Measurements from ENCODE around the gene KRT4.
"Not testable (repeated sequence)": the region's sequence is repeated elsewhere in the genome, so short reads cannot be mapped to it uniquely, and the experiment has no call there.

Gene KRT4

GRCh38 chr12:52813885-52814709, at the start of gene KRT4:
Gene KRT4, minus strand, starts transcription at chr12:52814116. Its CDS starts 58 bp downstream, at chr12:52814058.
- Mint-ChIP-seq H3K36me3 (ENCODE audit: low read depth) (no peaks in the 10 kb centered on the region), H3K27ac (no peak within 1 kb of the TSS), H3K27me3 (peaks cover 6% of the 10 kb centered on the region), H3K4me1 (ENCODE audit: low read depth) (no peaks in the 10 kb centered on the region), H3K9me3 (no peaks in the 10 kb centered on the region), H3K4me3 (no peak within 1 kb of the TSS)
- intact Hi-C loops (cut with micrococcal nuclease), result no loop called here

- Mint-ChIP-seq H3K27ac (peak overlapping the region; percentile 10), H3K27me3 (peaks cover 6% of the 10 kb centered on the region), H3K4me3 (no peak overlapping the region), H3K9me3 (no peaks in the 10 kb centered on the region), H3K36me3 (ENCODE audit: low read depth) (no peaks in the 10 kb centered on the region), H3K4me1 (ENCODE audit: low read depth) (peaks cover 28% of the 10 kb centered on the region)
- intact Hi-C loops (cut with micrococcal nuclease), result no loop called here
Observed at GRCh38 chr12:52862023-52862422, 48.1 kb upstream of the KRT4 start.

- intact Hi-C loops (cut with micrococcal nuclease), result no loop called here
- Mint-ChIP-seq H3K4me1 (ENCODE audit: low read depth) (peaks cover 25% of the 10 kb centered on the region), H3K9me3 (no peaks in the 10 kb centered on the region), H3K27me3 (peaks cover 6% of the 10 kb centered on the region), H3K36me3 (ENCODE audit: low read depth) (no peaks in the 10 kb centered on the region), H3K27ac (no peak overlapping the region), H3K4me3 (no peak overlapping the region)
Observed at GRCh38 chr12:52861511-52861910, 47.6 kb upstream of the KRT4 start.

- intact Hi-C loops (cut with micrococcal nuclease), result no loop called here
- Mint-ChIP-seq H3K4me1 (ENCODE audit: low read depth) (peaks cover 19% of the 10 kb centered on the region), H3K36me3 (ENCODE audit: low read depth) (no peaks in the 10 kb centered on the region), H3K27ac (peak overlapping the region; percentile 3), H3K27me3 (peaks cover 8% of the 10 kb centered on the region), H3K9me3 (no peaks in the 10 kb centered on the region), H3K4me3 (no peak overlapping the region)
Observed at GRCh38 chr12:52860102-52860823, 46.3 kb upstream of the KRT4 start.

- intact Hi-C loops (cut with micrococcal nuclease), result no loop called here
Observed at GRCh38 chr12:52857500-52857899, 43.6 kb upstream of the KRT4 start.

GRCh38 chr12:52856787-52857186, 42.9 kb upstream of the KRT4 start:
- Mint-ChIP-seq H3K4me1 (ENCODE audit: low read depth) (peaks cover 16% of the 10 kb centered on the region), H3K4me3 (no peak overlapping the region), H3K9me3 (no peaks in the 10 kb centered on the region), H3K27ac (no peak overlapping the region), H3K27me3 (peaks cover 24% of the 10 kb centered on the region), H3K36me3 (ENCODE audit: low read depth) (no peaks in the 10 kb centered on the region)
- intact Hi-C loops (cut with micrococcal nuclease), result no loop called here

More at GRCh38 chr12:52857500-52857899, 43.6 kb upstream of the KRT4 start:
- Mint-ChIP-seq H3K36me3 (ENCODE audit: low read depth) (no peaks in the 10 kb centered on the region), H3K27ac (no peak overlapping the region), H3K9me3 (no peaks in the 10 kb centered on the region), H3K4me3 (no peak overlapping the region), H3K27me3 (peaks cover 22% of the 10 kb centered on the region), H3K4me1 (ENCODE audit: low read depth) (peaks cover 16% of the 10 kb centered on the region)

GRCh38 chr12:52856077-52856476, 42.2 kb upstream of the KRT4 start:
- H3K36me3 Mint-ChIP-seq (ENCODE audit: low read depth); H3K9me3 Mint-ChIP-seq; H3K4me3 Mint-ChIP-seq; intact Hi-C loops (cut with micrococcal nuclease); H3K27ac Mint-ChIP-seq: not testable (repeated sequence)
- peaks cover 15% of the 10 kb centered on the region for H3K4me1 Mint-ChIP-seq (ENCODE audit: low read depth)
- peaks cover 28% of the 10 kb centered on the region for H3K27me3 Mint-ChIP-seq

GRCh38 chr12:52851787-52852186, 37.9 kb upstream of the KRT4 start:
- Mint-ChIP-seq H3K27ac (no peak overlapping the region), H3K36me3 (ENCODE audit: low read depth) (no peaks in the 10 kb centered on the region), H3K9me3 (no peaks in the 10 kb centered on the region), H3K27me3 (peaks cover 34% of the 10 kb centered on the region), H3K4me3 (no peak overlapping the region), H3K4me1 (ENCODE audit: low read depth) (no peaks in the 10 kb centered on the region)
- intact Hi-C loops (cut with micrococcal nuclease), result no loop called here

- Mint-ChIP-seq H3K9me3 (no peaks in the 10 kb centered on the region), H3K36me3 (ENCODE audit: low read depth) (no peaks in the 10 kb centered on the region), H3K4me1 (ENCODE audit: low read depth) (peaks cover 6% of the 10 kb centered on the region), H3K4me3 (no peak overlapping the region), H3K27ac (peak overlapping the region; percentile 13), H3K27me3 (peaks cover 34% of the 10 kb centered on the region)
- intact Hi-C loops (cut with micrococcal nuclease), result no loop called here
Observed at GRCh38 chr12:52850681-52851080, 36.8 kb upstream of the KRT4 start.

- Mint-ChIP-seq H3K27ac (no peak overlapping the region), H3K4me3 (no peak overlapping the region), H3K27me3 (peaks cover 28% of the 10 kb centered on the region), H3K9me3 (no peaks in the 10 kb centered on the region), H3K36me3 (ENCODE audit: low read depth) (no peaks in the 10 kb centered on the region), H3K4me1 (ENCODE audit: low read depth) (peaks cover 6% of the 10 kb centered on the region)
- intact Hi-C loops (cut with micrococcal nuclease), result no loop called here
Observed at GRCh38 chr12:52849511-52849910, 35.6 kb upstream of the KRT4 start.

GRCh38 chr12:52848661-52849255, 34.8 kb upstream of the KRT4 start, which contains the start of gene KRT78:
Gene KRT78, minus strand, starts transcription at chr12:52848994. Its CDS starts 64 bp downstream, at chr12:52848930.
- H3K27ac Mint-ChIP-seq, result no peak within 1 kb of the TSS
- H3K36me3 Mint-ChIP-seq (ENCODE audit: low read depth), result no peaks in the 10 kb centered on the region
- H3K4me3 Mint-ChIP-seq, result no peak within 1 kb of the TSS
- peaks cover 6% of the 10 kb centered on the region for H3K4me1 Mint-ChIP-seq (ENCODE audit: low read depth)
- intact Hi-C loops (cut with micrococcal nuclease), result no loop called here
- H3K27me3 Mint-ChIP-seq, result peaks cover 23% of the 10 kb centered on the region
- no peaks in the 10 kb centered on the region for H3K9me3 Mint-ChIP-seq

GRCh38 chr12:52847335-52848102, 33.6 kb upstream of the KRT4 start:
- no peak overlapping the region for H3K4me3 Mint-ChIP-seq
- no peaks in the 10 kb centered on the region for H3K9me3 Mint-ChIP-seq
- intact Hi-C loops (cut with micrococcal nuclease), result no loop called here
- H3K36me3 Mint-ChIP-seq (ENCODE audit: low read depth), result no peaks in the 10 kb centered on the region
- peaks cover 8% of the 10 kb centered on the region for H3K4me1 Mint-ChIP-seq (ENCODE audit: low read depth)
- H3K27me3 Mint-ChIP-seq, result peaks cover 24% of the 10 kb centered on the region
- no peak overlapping the region for H3K27ac Mint-ChIP-seq

GRCh38 chr12:52846356-52846970, 32.5 kb upstream of the KRT4 start:
- intact Hi-C loops (cut with micrococcal nuclease), result no loop called here
- Mint-ChIP-seq H3K9me3 (no peaks in the 10 kb centered on the region), H3K36me3 (ENCODE audit: low read depth) (no peaks in the 10 kb centered on the region), H3K27ac (no peak overlapping the region), H3K4me3 (no peak overlapping the region), H3K27me3 (peaks cover 21% of the 10 kb centered on the region), H3K4me1 (ENCODE audit: low read depth) (peaks cover 12% of the 10 kb centered on the region)
